Fibroblast of pulmonary artery (primary cell): ENCODE measurements around the gene AGAP2.
"Not testable (repeated sequence)": the region's sequence is repeated elsewhere in the genome, so short reads cannot be mapped to it uniquely, and the experiment has no call there.

Experiments used
- DNase-seq: peaks from one replicate; pipeline ENCODE4 v3.0.0-alpha.2; 2010; ENCODE audit warnings: low read depth
- H3K4me3 ChIP-seq: replicated peaks from 2 replicates; pipeline ENCODE4 v1.5.1; 2011; ENCODE audit warnings: low read depth, mild to moderate bottlenecking, control low read depth, low read length, moderate library complexity
- CTCF ChIP-seq: IDR thresholded peaks from 2 replicates; pipeline ENCODE4 v1.5.1; 2011; ENCODE audit warnings: mild to moderate bottlenecking, control low read depth, low read length, inconsistent platforms; ENCODE audit errors: missing control alignments

The AGAP2 gene

GRCh38 chr12:57718641-57719528 is 19.7 kb downstream of the AGAP2 start:
- no peak for DNase-seq
- no peak for TF ChIP-seq CTCF
- H3K4me3 ChIP-seq = no peak overlapping the region

- DNase-seq = no peak
- TF ChIP-seq CTCF = no peak
- H3K4me3 ChIP-seq = no peak overlapping the region
Measured at GRCh38 chr12:57717846-57718640, 20.5 kb downstream of the AGAP2 start.

- no peak for DNase-seq
Measured at GRCh38 chr12:57717131-57717530, 21.4 kb downstream of the AGAP2 start.

GRCh38 chr12:57716305-57716704 is 22.2 kb downstream of the AGAP2 start:
- no peak overlapping the region for H3K4me3 ChIP-seq
- DNase-seq = no peak
- no peak for TF ChIP-seq CTCF

More at GRCh38 chr12:57717131-57717530, 21.4 kb downstream of the AGAP2 start:
- H3K4me3 ChIP-seq = no peak overlapping the region
- TF ChIP-seq CTCF = no peak

- H3K4me3 ChIP-seq = no peak overlapping the region
- TF ChIP-seq CTCF = no peak
- DNase-seq = no peak
Measured at GRCh38 chr12:57715786-57716185, 22.8 kb downstream of the AGAP2 start.

GRCh38 chr12:57715036-57715748 is 23.4 kb downstream of the AGAP2 start:
- DNase-seq = not testable (repeated sequence)

GRCh38 chr12:57713209-57713608 is 25.3 kb downstream of the AGAP2 start:
- no peak overlapping the region for H3K4me3 ChIP-seq
- no peak for TF ChIP-seq CTCF

More at GRCh38 chr12:57715036-57715748, 23.4 kb downstream of the AGAP2 start:
- H3K4me3 ChIP-seq = not testable (repeated sequence)

More at GRCh38 chr12:57713209-57713608, 25.3 kb downstream of the AGAP2 start:
- no peak for DNase-seq
